Mesenchymal stem cell (in vitro differentiated cells and primary cell): ENCODE measurements around the gene GRK2.

Experiments
- DNase-seq: peaks from one replicate; pipeline ENCODE4 v3.0.0-alpha.2; 2013
- H2AFZ ChIP-seq: one replicate; pipeline ENCODE4 v1.6.1; 2013; ENCODE audit warnings: low read depth, mild to moderate bottlenecking, control low read depth, inconsistent platforms, low read length, moderate library complexity
- H2AK5ac ChIP-seq: 2 replicates; pipeline ENCODE4 v1.6.1; 2013; ENCODE audit warnings: low read length, moderate library complexity, mild to moderate bottlenecking, inconsistent platforms; ENCODE audit not compliant: severe bottlenecking
- H2BK120ac ChIP-seq: one replicate; pipeline ENCODE4 v1.6.1; 2013; ENCODE audit warnings: low read depth, mild to moderate bottlenecking, inconsistent platforms, low read length, moderate library complexity
- H2BK12ac ChIP-seq, 2 experiments: one replicate each; pipeline ENCODE4 v1.6.1; 2013; ENCODE audit warnings: inconsistent platforms in 2 of 2, low read length in 2 of 2, mild to moderate bottlenecking in 2 of 2, moderate library complexity in 2 of 2, control low read depth in 1 of 2
- H2BK15ac ChIP-seq: one replicate; pipeline ENCODE4 v1.6.1; 2013; ENCODE audit warnings: mild to moderate bottlenecking, low read depth, inconsistent platforms; ENCODE audit not compliant: poor library complexity, severe bottlenecking
- H2BK5ac ChIP-seq: 2 replicates; pipeline ENCODE4 v1.6.1; 2013; ENCODE audit warnings: low read depth, mild to moderate bottlenecking, low read length, control low read depth, inconsistent platforms; ENCODE audit not compliant: poor library complexity, severe bottlenecking
- H3K14ac ChIP-seq, 2 experiments: one replicate each; pipeline ENCODE4 v1.6.1; 2013; ENCODE audit warnings: inconsistent platforms in 2 of 2, low read length in 2 of 2, control low read depth in 1 of 2, mild to moderate bottlenecking in 1 of 2, moderate library complexity in 1 of 2
- H3K18ac ChIP-seq, 2 experiments: one replicate each; pipeline ENCODE4 v1.6.1; 2013; ENCODE audit warnings: inconsistent platforms in 2 of 2, low read length in 2 of 2, control low read depth in 1 of 2, low read depth in 1 of 2, mild to moderate bottlenecking in 1 of 2
- H3K23ac ChIP-seq, 2 experiments: one replicate each; pipeline ENCODE4 v1.6.1; 2013; ENCODE audit warnings: inconsistent platforms in 2 of 2, low read length in 2 of 2, mild to moderate bottlenecking in 2 of 2, moderate library complexity in 2 of 2, control low read depth in 1 of 2
- H3K27ac ChIP-seq: 2 replicates; pipeline ENCODE4 v1.5.1; 2013; ENCODE audit warnings: mild to moderate bottlenecking, moderate library complexity, low read length, control low read depth, inconsistent platforms; ENCODE audit not compliant: poor library complexity, severe bottlenecking
- H3K27me3 ChIP-seq, 2 experiments: 2 replicates each; pipeline versions ENCODE4 v1.6.1 to v1.7.0; 2013; ENCODE audit warnings: low read length in 2 of 2, mild to moderate bottlenecking in 2 of 2, moderate library complexity in 2 of 2, control low read depth in 1 of 2, inconsistent platforms in 1 of 2; ENCODE audit not compliant: control insufficient read depth in 1 of 2, insufficient read depth in 1 of 2
- H3K36me3 ChIP-seq, 2 experiments: 2 replicates each; pipeline versions ENCODE4 v1.6.1 to v1.7.0; 2013; ENCODE audit warnings: low read length in 2 of 2, control low read depth in 1 of 2, inconsistent platforms in 1 of 2, low read depth in 1 of 2, mild to moderate bottlenecking in 1 of 2; ENCODE audit not compliant: insufficient read depth in 2 of 2, control insufficient read depth in 1 of 2
- H3K4ac ChIP-seq, 2 experiments: one replicate each; pipeline ENCODE4 v1.6.1; 2013; ENCODE audit warnings: inconsistent platforms in 2 of 2, low read length in 2 of 2, mild to moderate bottlenecking in 2 of 2, moderate library complexity in 2 of 2, control low read depth in 1 of 2, low read depth in 1 of 2
- H3K4me1 ChIP-seq: 2 replicates; pipeline ENCODE4 v1.6.1; 2013; ENCODE audit warnings: low read depth, low read length, control low read depth; ENCODE audit not compliant: control insufficient read depth, insufficient read depth
- H3K4me2 ChIP-seq: 2 replicates; pipeline ENCODE4 v1.6.1; 2013; ENCODE audit warnings: low read length, mild to moderate bottlenecking, inconsistent platforms; ENCODE audit not compliant: poor library complexity, severe bottlenecking
- H3K4me3 ChIP-seq, 2 experiments: 2 replicates each; pipeline versions ENCODE4 v1.5.1 to v1.7.0; 2013; ENCODE audit warnings: low read length in 2 of 2, mild to moderate bottlenecking in 2 of 2, control low read depth in 1 of 2, low read depth in 1 of 2; ENCODE audit not compliant: insufficient read depth in 1 of 2
- H3K79me1 ChIP-seq: replicated peaks from 2 replicates; pipeline ENCODE4 v1.6.1; 2013; ENCODE audit warnings: mild to moderate bottlenecking, control low read depth, low read length, inconsistent platforms; ENCODE audit not compliant: poor library complexity, severe bottlenecking
- H3K9ac ChIP-seq: 2 replicates; pipeline ENCODE4 v1.7.0; 2013; ENCODE audit warnings: mild to moderate bottlenecking, low read length, moderate library complexity
- H3K9me3 ChIP-seq: 2 replicates; pipeline ENCODE4 v1.7.0; 2013; ENCODE audit warnings: mild to moderate bottlenecking, low read length; ENCODE audit not compliant: control insufficient read depth
- H4K8ac ChIP-seq: one replicate; pipeline ENCODE4 v1.6.1; 2013; ENCODE audit warnings: inconsistent platforms, mild to moderate bottlenecking, low read length, moderate library complexity
- H4K91ac ChIP-seq: one replicate; pipeline ENCODE4 v1.6.1; 2013; ENCODE audit warnings: mild to moderate bottlenecking, low read length, inconsistent platforms
- WGBS: methylation state at CpG from one replicate; pipeline ENCODE4 v1.1.7; 2013; ENCODE audit warnings: mixed read lengths; 5-methylcytosine and 5-hydroxymethylcytosine counted together

GRK2 gene

GRCh38 chr11:67251841-67252240 lies 14.4 kb upstream of the GRK2 start:
- Histone ChIP-seq H2BK15ac (peak overlapping the region; percentile 13), H2BK12ac (no peak overlapping the region), H3K4me1 (peaks cover 4% of the 10 kb centered on the region), H2AFZ (no peak overlapping the region), H3K4me3 (no peak overlapping the region), H3K27ac (no peak overlapping the region), H3K4ac (no peak overlapping the region), H3K14ac (no peak overlapping the region), H3K79me1 (peaks cover 51% of the 10 kb centered on the region), H3K27me3 (no peaks in the 10 kb centered on the region), H3K36me3 (peaks cover 69 to 99% of the 10 kb centered on the region in 2 experiments), H2AK5ac (no peak overlapping the region), H2BK120ac (no peak overlapping the region), H2BK5ac (no peak overlapping the region), H3K4me2 (no peak overlapping the region), H3K9ac (peak overlapping the region; percentile 25), H3K23ac (no peak overlapping the region), H3K9me3 (no peaks in the 10 kb centered on the region), H4K8ac (no peak overlapping the region), H4K91ac (no peak overlapping the region), H3K18ac (no peak overlapping the region)
- DNase-seq = no peak
- 94% methylated on average over 1 of the region's 1 CpG for WGBS

GRCh38 chr11:67252831-67253239 lies 13.4 kb upstream of the GRK2 start:
- Histone ChIP-seq H3K4ac (no peak overlapping the region), H4K91ac (no peak overlapping the region), H3K23ac (no peak overlapping the region), H3K27ac (no peak overlapping the region), H2BK12ac (no peak overlapping the region), H2BK120ac (no peak overlapping the region), H3K18ac (no peak overlapping the region), H3K36me3 (peaks cover 66 to 98% of the 10 kb centered on the region in 2 experiments), H3K27me3 (no peaks in the 10 kb centered on the region), H3K9me3 (no peaks in the 10 kb centered on the region), H3K14ac (no peak overlapping the region), H2BK5ac (no peak overlapping the region), H2AFZ (no peak overlapping the region), H4K8ac (no peak overlapping the region), H3K4me3 (no peak overlapping the region), H2AK5ac (no peak overlapping the region), H3K79me1 (peaks cover 51% of the 10 kb centered on the region), H3K4me1 (peaks cover 4% of the 10 kb centered on the region), H3K9ac (peak overlapping the region; percentile 9), H3K4me2 (no peak overlapping the region), H2BK15ac (no peak overlapping the region)
- WGBS = 90% methylated on average over 4 of the region's 4 CpGs
- DNase-seq = peak; percentile 58

- no peak for DNase-seq
- H2BK15ac ChIP-seq = no peak overlapping the region
- no peak overlapping the region for H2AK5ac ChIP-seq
- H3K18ac ChIP-seq = no peak overlapping the region
- no peak overlapping the region for H2AFZ ChIP-seq
- H3K36me3 ChIP-seq = peaks cover 69 to 86% of the 10 kb centered on the region in 2 experiments
- H3K9me3 ChIP-seq = no peaks in the 10 kb centered on the region
- H3K14ac ChIP-seq = no peak overlapping the region
- no peak overlapping the region for H2BK12ac ChIP-seq
- no peak overlapping the region for H2BK120ac ChIP-seq
- no peak overlapping the region for H3K4ac ChIP-seq
- H3K27me3 ChIP-seq = no peaks in the 10 kb centered on the region
- H4K91ac ChIP-seq = no peak overlapping the region
- no peak overlapping the region for H3K9ac ChIP-seq
- H4K8ac ChIP-seq = no peak overlapping the region
- no peak overlapping the region for H3K4me2 ChIP-seq
- peaks cover 43% of the 10 kb centered on the region for H3K79me1 ChIP-seq
- H3K4me1 ChIP-seq = no peaks in the 10 kb centered on the region
- no peak overlapping the region for H3K27ac ChIP-seq
- H3K4me3 ChIP-seq = no peak overlapping the region
- WGBS = 94% methylated on average over 14 of the region's 14 CpGs
- H2BK5ac ChIP-seq = no peak overlapping the region
- H3K23ac ChIP-seq = no peak overlapping the region
Measured at GRCh38 chr11:67253872-67254624, 12.2 kb upstream of the GRK2 start.

- H3K9me3 ChIP-seq = no peaks in the 10 kb centered on the region
- WGBS = 97% methylated on average over 10 of the region's 15 CpGs
- H4K8ac ChIP-seq = no peak overlapping the region
- H3K27ac ChIP-seq = no peak overlapping the region
- peaks cover 67 to 78% of the 10 kb centered on the region in 2 experiments for H3K36me3 ChIP-seq
- no peak overlapping the region for H2AK5ac ChIP-seq
- no peak overlapping the region for H2BK120ac ChIP-seq
- H3K4me3 ChIP-seq = no peak overlapping the region
- H3K4me1 ChIP-seq = no peaks in the 10 kb centered on the region
- no peak overlapping the region for H3K23ac ChIP-seq
- H4K91ac ChIP-seq = no peak overlapping the region
- H3K4me2 ChIP-seq = no peak overlapping the region
- no peak overlapping the region for H3K4ac ChIP-seq
- no peak overlapping the region for H2BK5ac ChIP-seq
- no peak overlapping the region for H3K18ac ChIP-seq
- no peak overlapping the region for H2BK12ac ChIP-seq
- H3K14ac ChIP-seq = no peak overlapping the region
- no peak overlapping the region for H3K9ac ChIP-seq
- H3K27me3 ChIP-seq = no peaks in the 10 kb centered on the region
- peaks cover 38% of the 10 kb centered on the region for H3K79me1 ChIP-seq
- no peak for DNase-seq
- no peak overlapping the region for H2BK15ac ChIP-seq
- no peak overlapping the region for H2AFZ ChIP-seq
Measured at GRCh38 chr11:67254798-67255197, 11.5 kb upstream of the GRK2 start.
